Spleen (tissue), 11 donors: ENCODE measurements around the gene FERMT1. TPM values are rescaled to one million over a fixed set of nuclear protein-coding genes. Genes with fewer than 3 reads are reported as not detected.

Experiments used
- DNase-seq: peaks from one replicate; pipeline ENCODE4 v3.0.0-alpha.2; 2020
- H3K27ac ChIP-seq, 8 donors: fragments of 200-600 bp; sonication (generic) in 7 of 8; 1 replicate in 4 of 8; 2 replicates in 4 of 8; pipeline versions ENCODE4 v1.5.0 to v1.8.0; 2016 to 2021; ENCODE audit warnings: inconsistent platforms in 4 of 8, mild to moderate bottlenecking in 4 of 8, moderate library complexity in 1 of 8
- H3K27me3 ChIP-seq, 7 donors: fragments of 200-600 bp; sonication (generic) in 6 of 7; replicated peaks in 1 of 7; 1 replicate in 4 of 7; 2 replicates in 3 of 7; pipeline versions ENCODE4 v1.5.0 to v1.8.0; 2016 to 2021; ENCODE audit warnings: inconsistent platforms in 3 of 7, mild to moderate bottlenecking in 1 of 7
- H3K36me3 ChIP-seq, 6 donors: fragments of 200-600 bp; sonication (generic) in 5 of 6; 1 replicate in 4 of 6; 2 replicates in 2 of 6; pipeline versions ENCODE4 v1.5.0 to v1.8.0; 2016 to 2021; ENCODE audit warnings: inconsistent platforms in 2 of 6
- H3K4me1 ChIP-seq, 6 donors: fragments of 200-600 bp; sonication (generic) in 5 of 6; 1 replicate in 3 of 6; 2 replicates in 3 of 6; pipeline versions ENCODE4 v1.5.0 to v1.8.0; 2016 to 2021; ENCODE audit warnings: inconsistent platforms in 3 of 6
- H3K4me3 ChIP-seq, 8 donors: fragments of 200-600 bp; sonication (generic) in 7 of 8; 1 replicate in 4 of 8; 2 replicates in 4 of 8; pipeline versions ENCODE4 v1.5.0 to v1.8.0; 2016 to 2021; ENCODE audit warnings: inconsistent platforms in 4 of 8, mild to moderate bottlenecking in 4 of 8, moderate library complexity in 2 of 8
- H3K9me3 ChIP-seq, 8 donors: fragments of 200-600 bp; sonication (generic) in 7 of 8; 1 replicate in 4 of 8; 2 replicates in 4 of 8; pipeline versions ENCODE4 v1.5.0 to v1.8.0; 2016 to 2021; ENCODE audit warnings: inconsistent platforms in 4 of 8
- POLR2A ChIP-seq, 3 donors: fragments of 450-650 bp; IDR thresholded peaks; one replicate each; pipeline ENCODE4 v1.5.1; 2017; ENCODE audit warnings: antibody characterized with exemption in 3 of 3, mild to moderate bottlenecking in 1 of 3
- POLR2AphosphoS5 ChIP-seq, 3 donors: sonication (generic); formaldehyde crosslinking; IDR thresholded peaks; one replicate each; pipeline ENCODE4 v1.5.1; 2017; ENCODE audit warnings: antibody characterized with exemption in 3 of 3
- WGBS, 5 donors: extraction: QIAGEN DNeasy Blood & Tissue Kit in 3 of 5; methylation state at CpG; one replicate each; pipeline versions ENCODE4 v1.1.5 to v1.1.7; 2013 to 2018; 5-methylcytosine and 5-hydroxymethylcytosine counted together
- intact Hi-C: fragments of 100-400 bp; cut with DNase I; formaldehyde crosslinking; loops from one replicate; pipeline ENCODE4 v1.15.0; 2023; ENCODE audit warnings: low total_unique reads
- polyA plus RNA-seq, 3 donors: library from polyadenylated mRNA; stranded (reverse); fragments of 200-250 nt; gene quantifications; one replicate each; pipeline ENCODE4 v1.2.1, GENCODE V29; 2013
- total RNA-seq, 7 donors: library from RNA; depleted of rRNA in 3 of 7; stranded (reverse); fragments of >200 nt in 3 of 7; fragmentation: NEBNext Ultra II Directional in 4 of 7; extraction: Animal tissue kit (Norgen Biotek cat#: 25700) in 4 of 7; gene quantifications; one replicate each; pipeline versions ENCODE4 v1.1.0 to v1.2.1, GENCODE V29; 2016 to 2021
- TF ChIP-seq, protein P1 (sequence below), 11 experiments: fragments of 200-600 bp in 7 of 11; fragments of 450-650 bp in 4 of 11; sonication (generic) in 4 of 11; IDR thresholded peaks in 8 of 11; conservative IDR thresholded peaks in 3 of 11; 1 replicate in 7 of 11; 2 replicates in 4 of 11; pipeline versions ENCODE4 v1.4.0 to v1.8.0; 2016 to 2021; ENCODE audit warnings: antibody characterized with exemption in 11 of 11, inconsistent platforms in 4 of 11, mild to moderate bottlenecking in 1 of 11
- donor health status: healthy with polysubstance abuse.
- donor health status: DM: no; HTN: no; CAD: no; lungs with moderate emphysema.
- donor health status: DM: no; HTN: no; CAD: no.
- donor health status: Bipolar disorder and iron deficiency.
- donor health status: healthy.
- donor health status: DM: no; HTN: no; CAD: no.
- donor health status: DM: yes; HTN: yes; CAD: no.

The FERMT1 gene
- total and polyA plus RNA-seq, 10 donors = 0.06 to 1.3 (median 0.33) TPM

DNA sequence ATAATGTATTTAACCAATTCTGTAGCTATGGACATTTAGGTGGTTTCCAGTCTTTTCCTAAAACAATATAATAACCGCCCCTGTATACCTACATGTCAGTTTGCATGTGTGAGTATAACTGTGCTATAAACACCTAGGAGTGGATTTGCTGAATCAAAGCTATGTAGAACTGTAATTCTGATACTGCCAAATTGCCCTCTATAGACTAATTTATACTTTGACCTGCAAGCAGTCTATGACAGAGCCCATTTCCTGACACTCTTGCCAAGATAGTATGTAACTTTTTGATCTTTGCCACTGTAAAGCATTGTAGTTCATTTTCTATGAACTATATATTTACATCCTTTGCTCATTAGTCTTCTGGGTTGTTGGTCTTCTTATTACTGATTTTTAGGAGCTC, 19.5 kb downstream of the FERMT1 start:
- DNase-seq = no peak
- Histone ChIP-seq H3K27me3 (peaks cover 0 to 7% (median 0%) of the 10 kb centered on the region in 7 donors), H3K36me3 (no peaks in the 10 kb centered on the region), H3K9me3 (no peaks in the 10 kb centered on the region), H3K4me3 (no peak overlapping the region), H3K27ac (no peak overlapping the region), H3K4me1 (no peaks in the 10 kb centered on the region)
- intact Hi-C loops = no loop called here
- 75 to 94% (median 86%) methylated on average over 1 of the region's 1 CpG for WGBS, 5 donors
- no peak for TF ChIP-seq POLR2AphosphoS5 (IDR thresholded peaks at IDR 0.05)
- no peak for TF ChIP-seq POLR2A (IDR thresholded peaks at IDR 0.05)
- TF ChIP-seq, protein P1, sequence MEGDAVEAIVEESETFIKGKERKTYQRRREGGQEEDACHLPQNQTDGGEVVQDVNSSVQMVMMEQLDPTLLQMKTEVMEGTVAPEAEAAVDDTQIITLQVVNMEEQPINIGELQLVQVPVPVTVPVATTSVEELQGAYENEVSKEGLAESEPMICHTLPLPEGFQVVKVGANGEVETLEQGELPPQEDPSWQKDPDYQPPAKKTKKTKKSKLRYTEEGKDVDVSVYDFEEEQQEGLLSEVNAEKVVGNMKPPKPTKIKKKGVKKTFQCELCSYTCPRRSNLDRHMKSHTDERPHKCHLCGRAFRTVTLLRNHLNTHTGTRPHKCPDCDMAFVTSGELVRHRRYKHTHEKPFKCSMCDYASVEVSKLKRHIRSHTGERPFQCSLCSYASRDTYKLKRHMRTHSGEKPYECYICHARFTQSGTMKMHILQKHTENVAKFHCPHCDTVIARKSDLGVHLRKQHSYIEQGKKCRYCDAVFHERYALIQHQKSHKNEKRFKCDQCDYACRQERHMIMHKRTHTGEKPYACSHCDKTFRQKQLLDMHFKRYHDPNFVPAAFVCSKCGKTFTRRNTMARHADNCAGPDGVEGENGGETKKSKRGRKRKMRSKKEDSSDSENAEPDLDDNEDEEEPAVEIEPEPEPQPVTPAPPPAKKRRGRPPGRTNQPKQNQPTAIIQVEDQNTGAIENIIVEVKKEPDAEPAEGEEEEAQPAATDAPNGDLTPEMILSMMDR (IDR thresholded peaks at IDR 0.05 in 8 of 11, conservative IDR thresholded peaks at IDR 0.05 in 3 of 11) = no peak

DNA sequence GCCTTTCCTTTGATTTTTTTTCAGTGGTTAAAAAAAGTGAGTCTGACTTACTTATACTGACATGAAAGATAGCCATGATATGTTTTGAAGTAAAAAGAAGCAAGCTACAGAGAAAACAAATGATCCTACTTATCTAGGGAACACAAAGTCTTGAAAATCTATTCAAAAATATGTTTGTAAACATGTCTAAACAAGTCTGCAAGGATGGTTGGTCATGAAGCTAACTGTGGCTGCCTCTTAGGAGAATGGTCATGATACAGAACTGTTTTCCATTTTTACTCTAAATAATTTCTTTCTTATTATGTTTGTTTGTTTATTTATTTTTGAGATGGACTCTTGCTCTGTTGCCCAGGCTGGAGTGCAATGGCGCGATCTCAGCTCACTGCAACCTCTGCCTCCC, 21.5 kb downstream of the FERMT1 start:
- H3K4me3 ChIP-seq = no peak overlapping the region
- TF ChIP-seq, protein P1 (IDR thresholded peaks at IDR 0.05 in 8 of 11, conservative IDR thresholded peaks at IDR 0.05 in 3 of 11) = no peak
- no peak for TF ChIP-seq POLR2AphosphoS5 (IDR thresholded peaks at IDR 0.05)
- TF ChIP-seq POLR2A (IDR thresholded peaks at IDR 0.05) = no peak
- no peaks in the 10 kb centered on the region for H3K36me3 ChIP-seq
- peaks cover 0 to 10% (median 0%) of the 10 kb centered on the region in 7 donors for H3K27me3 ChIP-seq
- no peaks in the 10 kb centered on the region for H3K9me3 ChIP-seq
- 93 to 98% (median 97%) methylated on average over 2 of the region's 2 CpGs for WGBS, 5 donors
- no peak overlapping the region for H3K27ac ChIP-seq
- no peak for DNase-seq
- intact Hi-C loops = no loop called here
- H3K4me1 ChIP-seq = no peaks in the 10 kb centered on the region

DNA sequence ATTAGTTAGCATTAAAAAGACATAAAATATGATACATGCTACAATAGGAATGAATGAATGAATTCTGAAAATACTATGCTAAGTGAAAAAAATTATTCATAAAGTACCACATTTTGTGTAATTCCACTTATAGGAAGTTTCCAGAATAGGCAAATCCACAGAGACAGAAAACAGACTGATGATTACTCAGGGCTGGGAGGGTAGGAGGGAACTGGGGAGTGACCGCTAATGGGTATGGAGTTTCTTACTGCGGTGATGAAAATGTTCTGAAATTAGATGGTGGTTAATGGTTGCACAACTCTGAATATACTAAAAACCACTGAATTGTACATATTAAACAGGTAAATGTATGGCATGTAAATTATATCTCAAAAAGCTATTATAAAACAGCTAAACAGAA, 22.6 kb downstream of the FERMT1 start:
- DNase-seq = no peak
- TF ChIP-seq POLR2A (IDR thresholded peaks at IDR 0.05) = no peak
- TF ChIP-seq, protein P1 (IDR thresholded peaks at IDR 0.05 in 8 of 11, conservative IDR thresholded peaks at IDR 0.05 in 3 of 11) = no peak
- no peak for TF ChIP-seq POLR2AphosphoS5 (IDR thresholded peaks at IDR 0.05)
- WGBS, 5 donors = 60 to 85% (median 65%) methylated on average over 2 of the region's 2 CpGs
- Histone ChIP-seq H3K4me3 (no peak overlapping the region), H3K27me3 (peaks cover 0 to 10% (median 0%) of the 10 kb centered on the region in 7 donors), H3K36me3 (no peaks in the 10 kb centered on the region), H3K4me1 (no peaks in the 10 kb centered on the region), H3K9me3 (no peaks in the 10 kb centered on the region), H3K27ac (no peak overlapping the region)
- intact Hi-C loops = no loop called here

GRCh38 chr20:6099819-6100218, 23.0 kb downstream of the FERMT1 start:
- Histone ChIP-seq H3K9me3 (no peaks in the 10 kb centered on the region), H3K4me3 (no peak overlapping the region), H3K27me3 (peaks cover 0 to 10% (median 0%) of the 10 kb centered on the region in 7 donors), H3K27ac (no peak overlapping the region), H3K36me3 (no peaks in the 10 kb centered on the region), H3K4me1 (no peaks in the 10 kb centered on the region)
- DNase-seq = no peak
- TF ChIP-seq POLR2A (IDR thresholded peaks at IDR 0.05) (no peak), POLR2AphosphoS5 (IDR thresholded peaks at IDR 0.05) (no peak)
- TF ChIP-seq, protein P1 (IDR thresholded peaks at IDR 0.05 in 8 of 11, conservative IDR thresholded peaks at IDR 0.05 in 3 of 11) = no peak
- intact Hi-C loops = no loop called here
